C4-2B (cell line): ENCODE results near the gene ABCC6.
"Not testable (repeated sequence)": the region's sequence is repeated elsewhere in the genome, so short reads cannot be mapped to it uniquely, and the experiment has no call there.

Source experiments
- H3K27ac ChIP-seq: fragments of 450-650 bp; 2 replicates; pipeline ENCODE4 v1.5.1; 2017
- ZFX ChIP-seq: fragments of 450-650 bp; IDR thresholded peaks from 2 replicates; pipeline ENCODE4 v1.6.1; 2017
- TF ChIP-seq, protein P1 (sequence below): fragments of 450-650 bp; conservative IDR thresholded peaks from 2 replicates; pipeline ENCODE4 v1.5.1; 2017; ENCODE audit warnings: mild to moderate bottlenecking

Gene ABCC6

DNA sequence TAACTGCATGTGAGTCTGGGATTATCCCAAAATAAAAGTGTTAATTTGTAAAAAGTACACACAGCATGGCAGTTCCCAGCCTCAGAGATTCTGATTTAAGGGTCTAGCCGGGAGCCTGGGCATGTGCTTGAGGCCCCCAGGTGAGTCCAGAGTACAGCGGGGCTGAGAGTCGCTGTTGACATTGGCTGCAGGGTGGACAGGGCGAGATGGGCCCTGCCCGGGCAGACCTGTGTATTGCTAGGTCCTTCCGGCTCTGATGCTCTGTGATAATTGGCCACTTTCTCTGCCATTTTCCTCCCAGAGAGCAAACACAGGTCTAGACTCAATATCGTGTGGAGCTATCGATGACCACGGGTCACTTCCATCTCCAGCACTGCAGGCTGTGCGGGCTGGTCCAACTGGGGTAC is 73.6 kb downstream of the ABCC6 start:
- TF ChIP-seq, protein P1, sequence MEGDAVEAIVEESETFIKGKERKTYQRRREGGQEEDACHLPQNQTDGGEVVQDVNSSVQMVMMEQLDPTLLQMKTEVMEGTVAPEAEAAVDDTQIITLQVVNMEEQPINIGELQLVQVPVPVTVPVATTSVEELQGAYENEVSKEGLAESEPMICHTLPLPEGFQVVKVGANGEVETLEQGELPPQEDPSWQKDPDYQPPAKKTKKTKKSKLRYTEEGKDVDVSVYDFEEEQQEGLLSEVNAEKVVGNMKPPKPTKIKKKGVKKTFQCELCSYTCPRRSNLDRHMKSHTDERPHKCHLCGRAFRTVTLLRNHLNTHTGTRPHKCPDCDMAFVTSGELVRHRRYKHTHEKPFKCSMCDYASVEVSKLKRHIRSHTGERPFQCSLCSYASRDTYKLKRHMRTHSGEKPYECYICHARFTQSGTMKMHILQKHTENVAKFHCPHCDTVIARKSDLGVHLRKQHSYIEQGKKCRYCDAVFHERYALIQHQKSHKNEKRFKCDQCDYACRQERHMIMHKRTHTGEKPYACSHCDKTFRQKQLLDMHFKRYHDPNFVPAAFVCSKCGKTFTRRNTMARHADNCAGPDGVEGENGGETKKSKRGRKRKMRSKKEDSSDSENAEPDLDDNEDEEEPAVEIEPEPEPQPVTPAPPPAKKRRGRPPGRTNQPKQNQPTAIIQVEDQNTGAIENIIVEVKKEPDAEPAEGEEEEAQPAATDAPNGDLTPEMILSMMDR: no peak
- no peak for TF ChIP-seq ZFX
- no peak overlapping the region for H3K27ac ChIP-seq

DNA sequence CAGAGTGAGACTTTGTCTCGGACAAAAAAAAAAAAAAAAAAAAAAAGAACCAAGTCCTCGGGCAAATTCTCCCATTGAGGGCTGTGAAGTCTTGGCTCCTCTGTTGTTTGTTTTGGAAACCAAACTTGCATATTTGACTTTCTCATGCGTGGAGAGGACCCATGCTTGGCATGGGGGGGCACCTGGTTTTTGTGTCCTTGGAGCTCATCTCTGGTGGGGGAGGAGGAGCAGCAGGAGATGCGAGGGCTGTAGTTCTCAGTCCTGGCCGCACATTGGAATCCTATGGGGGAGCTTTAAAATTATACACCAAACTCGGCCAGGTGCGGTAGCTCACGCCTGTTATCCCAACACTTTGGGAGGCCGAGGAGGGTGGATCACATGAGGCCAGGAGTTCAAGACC is 74.5 kb downstream of the ABCC6 start:
- TF ChIP-seq, protein P1: no peak
- TF ChIP-seq ZFX: no peak
- no peak overlapping the region; the same call in 1 of the 2 replicates for H3K27ac ChIP-seq

DNA sequence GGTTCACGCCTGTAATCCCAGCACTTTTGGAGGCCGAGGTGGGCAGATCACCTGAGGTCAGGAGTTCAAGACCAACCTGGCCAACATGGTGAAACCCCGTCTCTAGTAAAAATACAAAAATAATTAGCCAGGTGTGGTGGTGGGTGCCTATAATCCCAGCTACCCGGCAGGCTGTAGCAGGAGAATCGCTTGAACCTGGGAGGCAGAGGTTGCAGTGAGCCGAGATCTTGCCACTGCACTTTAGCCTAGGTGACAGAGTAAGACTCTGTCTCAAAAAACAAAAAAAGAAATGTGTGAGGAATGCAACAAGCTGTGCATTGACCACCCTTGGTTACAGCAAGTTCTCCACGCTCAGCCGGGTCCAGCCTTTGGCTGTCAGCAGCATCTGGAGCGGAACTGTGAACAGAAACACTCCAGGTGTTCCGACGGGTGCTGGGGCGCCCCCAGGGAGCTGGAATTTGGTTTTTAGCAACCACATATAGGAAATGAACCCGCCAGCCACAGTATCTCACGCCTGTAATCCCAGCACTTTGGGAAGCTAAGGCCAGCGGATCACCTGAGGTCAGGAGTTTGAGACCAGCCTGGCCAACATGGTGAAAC is 75.2 kb downstream of the ABCC6 start:
- H3K27ac ChIP-seq: not testable (repeated sequence)

DNA sequence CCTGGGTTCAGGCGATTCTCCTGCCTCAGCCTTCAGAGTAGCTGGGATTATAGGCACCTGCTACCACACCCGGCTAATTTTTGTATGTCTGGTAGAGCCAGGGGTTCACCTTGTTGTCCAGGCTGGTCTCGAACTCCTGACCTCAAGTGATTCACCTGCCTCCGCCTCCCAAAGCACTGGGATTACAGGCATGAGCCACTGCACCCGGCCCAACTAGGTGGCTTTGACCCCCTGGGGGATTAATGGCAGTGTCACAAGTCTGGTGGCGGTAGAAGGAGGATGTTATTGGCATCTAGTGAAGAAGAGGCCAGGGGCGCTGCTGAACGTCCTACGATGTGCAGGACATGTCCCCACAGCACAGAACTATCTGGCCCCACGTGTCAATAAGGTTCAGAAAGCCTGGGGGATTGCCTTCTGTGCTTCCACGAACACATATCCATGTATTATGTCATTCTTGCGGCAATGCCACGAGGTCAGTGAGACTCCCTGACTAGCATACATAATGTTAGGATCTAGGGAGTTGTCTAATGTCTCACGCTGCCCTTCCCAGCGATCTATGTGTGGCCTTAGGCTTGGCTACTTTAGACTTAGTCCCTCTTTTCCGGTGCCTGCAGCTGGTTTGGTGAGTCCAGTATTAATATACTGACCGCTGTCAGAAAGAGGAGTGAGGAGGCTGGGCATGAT is 75.8 kb downstream of the ABCC6 start:
- no peak overlapping the region for H3K27ac ChIP-seq
- no peak for TF ChIP-seq ZFX
- TF ChIP-seq, protein P1: no peak

DNA sequence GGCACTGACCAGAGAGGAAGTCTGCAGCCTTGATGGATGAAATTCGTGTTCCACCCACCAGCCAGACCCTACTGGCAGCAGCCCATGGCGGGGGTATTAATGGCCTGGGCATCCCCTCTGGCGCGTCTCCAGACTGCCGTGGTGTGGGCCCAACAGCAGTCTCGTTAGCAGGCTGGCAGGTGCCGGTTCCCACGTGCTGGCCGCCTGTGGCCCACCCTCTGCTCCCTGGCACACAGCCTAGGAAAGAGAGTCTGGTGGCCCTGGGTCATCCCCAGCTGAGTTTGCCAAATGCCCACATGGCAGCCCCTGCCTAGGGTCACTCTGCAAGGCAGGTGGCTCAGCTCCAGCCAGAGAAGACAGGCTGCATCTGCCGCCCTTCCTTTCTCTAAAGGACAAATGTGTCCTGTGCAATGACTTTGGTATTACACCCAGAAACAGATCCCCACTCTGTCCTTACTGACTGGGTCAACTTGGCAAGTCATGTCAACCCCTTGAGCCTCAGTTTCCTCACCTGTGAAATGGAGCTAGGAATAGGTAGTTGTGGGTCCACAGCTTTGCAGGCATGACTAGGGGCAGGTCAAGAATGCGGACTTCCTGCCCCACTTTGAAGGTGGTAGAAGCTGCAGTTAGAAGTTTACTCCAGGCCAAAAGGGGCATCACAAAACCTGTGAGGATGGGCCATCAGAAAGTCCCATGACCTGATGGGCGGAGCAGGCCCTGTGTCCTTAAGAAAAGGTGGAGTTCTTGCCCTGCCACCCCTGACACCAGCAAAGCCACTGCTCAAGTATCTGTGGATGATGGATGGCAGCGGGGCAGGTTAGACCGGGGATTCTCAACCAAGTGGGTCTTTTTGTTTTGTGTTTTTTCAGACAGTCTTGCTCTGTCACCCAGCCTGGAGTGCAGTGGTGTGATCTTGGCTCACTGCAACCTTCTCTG is 76.6 kb downstream of the ABCC6 start:
- H3K27ac ChIP-seq: no peak overlapping the region
- no peak for TF ChIP-seq ZFX
- TF ChIP-seq, protein P1: no peak

DNA sequence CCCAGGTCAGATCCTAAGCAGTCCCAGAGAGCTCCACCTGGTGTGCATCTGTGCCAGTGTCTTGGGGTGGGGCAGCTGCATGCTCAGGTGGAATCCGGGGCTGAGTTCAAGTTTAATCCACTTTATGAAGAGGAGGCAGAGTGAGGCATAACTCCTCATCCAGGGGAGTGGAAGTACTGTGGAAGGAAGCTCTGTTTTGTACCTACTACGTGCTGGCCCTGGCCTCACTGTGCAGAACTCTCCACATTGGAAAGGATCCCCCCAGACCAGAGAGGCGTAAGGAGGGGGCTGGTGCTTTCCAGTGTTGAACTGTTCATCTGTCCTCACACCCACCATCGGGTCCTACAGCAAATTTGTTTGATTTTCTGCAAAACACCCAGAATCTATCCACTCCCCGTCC is 78.0 kb downstream of the ABCC6 start:
- H3K27ac ChIP-seq: no peak overlapping the region
- no peak for TF ChIP-seq ZFX
- TF ChIP-seq, protein P1: no peak

DNA sequence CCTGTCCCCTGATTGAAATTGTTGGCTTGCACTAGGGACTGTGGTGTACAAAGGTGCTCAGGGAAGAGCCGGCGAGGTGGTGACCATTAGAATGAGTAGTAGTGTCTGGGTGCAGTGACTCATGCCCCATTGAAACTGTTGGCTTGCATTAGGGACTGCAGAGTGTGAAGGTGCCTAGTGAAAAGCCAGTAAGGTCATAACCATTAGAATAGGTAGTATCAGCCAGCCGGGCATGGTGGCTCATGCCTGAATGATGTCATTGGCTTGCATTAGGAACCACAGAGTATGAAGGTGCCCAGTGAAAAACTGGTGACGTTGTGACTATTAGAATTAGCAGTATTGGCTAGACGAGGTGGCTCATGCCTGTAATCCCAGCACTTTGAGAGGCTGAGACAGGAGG is 78.9 kb downstream of the ABCC6 start:
- H3K27ac ChIP-seq: no peak overlapping the region
- no peak for TF ChIP-seq ZFX
- TF ChIP-seq, protein P1: no peak
